ENCODE results near the gene ZNF444.
"Not testable (repeated sequence)": the region's sequence is repeated elsewhere in the genome, so short reads cannot be mapped to it uniquely, and the experiment has no call there.

Gene ZNF444

DNA sequence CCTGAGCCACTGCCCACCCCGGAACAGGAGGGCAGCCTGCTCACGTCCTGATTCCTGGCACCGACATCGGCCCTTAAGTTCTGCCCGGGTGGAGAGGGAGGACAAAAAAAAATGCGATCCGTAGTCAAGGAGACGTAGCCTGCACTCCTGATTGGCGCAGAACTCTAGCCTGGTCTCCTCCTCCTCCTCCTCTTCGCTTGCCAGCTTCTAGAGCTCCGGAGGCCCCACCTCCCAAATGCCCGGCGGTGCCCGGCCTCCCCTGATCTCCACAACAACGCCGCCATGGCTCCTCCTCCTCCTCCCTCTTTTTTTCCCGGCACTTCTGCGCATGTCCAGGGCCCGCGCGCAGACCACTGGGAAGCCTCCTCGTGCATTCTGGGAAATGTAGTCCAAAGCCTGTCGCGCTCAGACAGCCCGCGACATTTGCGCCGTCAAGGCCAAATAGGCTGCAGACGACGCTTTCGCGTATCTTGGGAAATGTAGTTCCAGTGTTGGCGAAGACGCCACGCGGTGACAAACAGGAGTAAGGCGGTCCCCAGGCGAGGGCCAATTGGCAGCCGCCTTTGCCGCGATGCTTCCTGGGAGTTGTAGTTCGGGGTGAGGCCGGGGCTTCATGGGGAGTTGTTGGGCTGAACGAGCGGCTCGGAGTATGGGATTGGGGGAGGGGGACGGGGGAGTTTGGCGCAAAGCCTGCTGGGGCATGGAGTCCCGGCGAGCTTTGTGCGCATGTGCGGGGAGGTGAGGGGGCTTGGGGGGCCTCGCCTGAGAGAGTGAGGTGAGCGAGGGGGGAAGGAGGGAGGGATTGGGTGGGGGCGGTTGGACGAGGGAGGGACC, at the start of gene ZNF444:
Gene ZNF444, plus strand, starts transcription at position 705 of the 834 bp plus-strand sequence. CDS start 5,625 bp downstream, outside the sequence.
- H3K4me3 ChIP-seq = peak within 1 kb of the TSS; percentile 38 to 67 (median 51)
- H3K27ac ChIP-seq = peak within 1 kb of the TSS; percentile 31 to 91 (median 84)

DNA sequence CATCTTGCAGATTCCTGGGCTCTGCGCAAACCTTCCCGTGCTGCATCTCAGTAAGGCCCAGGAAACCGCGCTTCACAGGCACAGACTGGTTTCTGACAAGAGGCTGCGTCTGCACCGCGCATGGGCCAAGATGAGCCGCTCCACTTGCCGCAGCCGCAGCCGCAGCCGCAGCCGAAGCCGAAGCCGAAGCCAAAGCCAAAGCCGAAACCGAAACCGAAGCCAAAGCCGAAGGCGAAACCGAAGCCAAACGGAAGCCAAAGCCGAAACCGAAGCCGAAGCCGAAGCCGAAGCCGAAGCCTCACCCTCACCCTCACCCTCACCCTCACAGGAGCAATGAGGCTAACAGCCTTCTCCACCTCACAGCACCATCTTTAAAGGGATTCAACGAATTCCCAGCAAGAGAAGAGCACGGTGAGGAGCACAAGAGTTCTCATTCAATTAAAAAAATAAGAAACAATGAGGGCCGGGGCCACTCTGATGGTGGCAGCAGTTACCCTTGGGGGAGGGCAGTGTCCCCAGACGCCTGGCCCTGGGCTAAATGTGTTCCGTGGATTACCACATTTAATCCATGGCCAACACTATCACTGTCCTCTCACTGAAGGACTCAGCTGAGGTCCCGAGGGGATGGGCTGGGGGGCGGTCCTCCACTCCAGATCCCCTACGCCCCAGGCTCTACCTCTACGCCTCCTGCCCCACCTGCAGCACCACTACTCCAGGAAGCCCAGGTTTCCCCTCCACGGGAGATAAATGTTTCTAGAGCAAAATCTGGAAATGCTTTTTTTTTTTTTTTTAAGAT, 49.1 kb upstream of the ZNF444 start:
- Histone ChIP-seq H3K27ac (peak overlapping the region in 9 of 21 experiments; percentile 4 to 69 (median 41)), H3K4me3 (peak overlapping the region in 2 of 7 experiments; percentile 16 to 21)

DNA sequence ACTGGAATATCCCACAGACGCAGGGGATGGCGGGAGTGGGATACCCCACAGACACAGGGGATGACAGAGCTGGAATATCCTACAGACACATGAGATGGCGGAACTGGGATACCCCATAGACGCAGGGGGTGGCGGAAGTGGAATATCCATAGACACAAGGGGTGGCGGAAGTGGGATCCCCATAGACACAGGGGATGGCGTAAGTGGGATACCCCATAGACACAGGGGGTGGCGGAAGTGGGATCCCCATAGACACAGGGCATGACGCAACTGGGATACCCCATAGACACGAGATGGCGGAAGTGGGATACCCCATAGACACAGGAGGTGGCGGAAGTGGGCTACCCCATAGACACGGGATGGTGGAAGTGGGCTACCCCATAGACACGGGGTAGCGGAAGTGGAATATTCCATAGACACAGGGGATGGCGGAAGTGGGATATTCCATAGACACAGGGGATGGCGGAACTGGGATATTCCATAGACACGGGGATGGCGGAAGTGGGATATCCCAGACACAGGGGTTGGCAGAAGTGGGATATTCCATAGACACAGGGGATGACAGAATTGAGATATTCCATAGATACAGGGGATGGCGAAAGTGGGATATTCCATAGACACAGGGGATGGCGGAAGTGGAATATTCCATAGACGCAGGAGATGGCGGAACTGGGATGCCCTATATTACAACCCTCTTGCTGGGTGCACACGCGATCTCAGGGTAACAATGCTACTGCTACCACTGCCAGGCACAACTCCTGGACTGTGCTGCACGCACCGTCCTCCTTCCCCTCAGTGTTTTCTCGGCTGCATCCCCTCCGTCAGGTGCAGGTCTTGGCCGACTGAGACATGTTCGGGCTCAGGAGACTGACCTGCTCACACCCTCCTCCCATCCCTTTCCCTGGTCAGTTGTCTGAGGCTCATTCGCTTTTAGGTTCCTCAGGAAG, 48.1 kb upstream of the ZNF444 start:
- no peak overlapping the region for H3K27ac ChIP-seq

DNA sequence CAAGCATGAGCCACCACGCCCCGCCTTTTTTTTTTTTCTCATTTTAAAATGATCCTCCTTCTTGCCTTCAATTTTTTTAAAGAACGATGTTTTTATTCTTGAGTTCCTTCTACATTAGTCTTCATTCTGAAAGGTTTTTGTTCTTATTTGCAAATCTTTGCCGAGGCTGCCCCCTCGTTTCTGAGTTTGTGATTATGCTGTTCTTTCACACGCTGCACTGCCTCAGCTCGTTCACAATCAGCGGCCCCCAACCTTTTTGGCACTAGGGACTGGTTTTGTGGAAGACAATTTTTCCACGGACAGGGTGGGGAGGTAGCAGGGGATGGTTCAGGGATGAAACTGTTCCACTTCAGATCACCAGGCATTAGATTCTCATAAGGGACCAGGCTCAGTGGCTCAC, 46.6 kb upstream of the ZNF444 start:
- no peak overlapping the region for H3K27ac ChIP-seq

More for the DNA sequence above, 48.1 kb upstream of the ZNF444 start:
- no peak overlapping the region for H3K4me3 ChIP-seq

DNA sequence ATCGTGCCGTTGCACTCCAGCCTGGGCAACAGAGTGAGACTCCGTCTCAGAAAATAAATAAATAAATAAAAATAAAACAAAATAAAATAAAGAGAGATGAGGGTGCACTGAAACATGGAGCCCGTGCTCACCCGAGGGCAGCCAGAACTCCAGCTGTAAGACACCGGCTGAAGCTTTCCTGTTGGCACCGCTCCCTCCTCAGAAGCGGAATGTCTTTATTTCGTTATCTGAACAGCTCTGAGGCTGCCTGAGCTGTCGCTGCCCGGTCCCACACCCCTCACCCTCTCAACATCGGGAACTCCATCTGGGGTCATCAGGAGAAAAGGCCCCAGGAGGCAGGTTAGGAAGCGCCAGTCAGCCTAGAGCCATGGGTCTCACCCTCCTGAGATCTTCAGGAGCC, 44.4 kb upstream of the ZNF444 start:
- H3K27ac ChIP-seq = no peak overlapping the region
- H3K4me3 ChIP-seq = no peak overlapping the region

More for the DNA sequence above, 46.6 kb upstream of the ZNF444 start:
- H3K4me3 ChIP-seq = no peak overlapping the region

DNA sequence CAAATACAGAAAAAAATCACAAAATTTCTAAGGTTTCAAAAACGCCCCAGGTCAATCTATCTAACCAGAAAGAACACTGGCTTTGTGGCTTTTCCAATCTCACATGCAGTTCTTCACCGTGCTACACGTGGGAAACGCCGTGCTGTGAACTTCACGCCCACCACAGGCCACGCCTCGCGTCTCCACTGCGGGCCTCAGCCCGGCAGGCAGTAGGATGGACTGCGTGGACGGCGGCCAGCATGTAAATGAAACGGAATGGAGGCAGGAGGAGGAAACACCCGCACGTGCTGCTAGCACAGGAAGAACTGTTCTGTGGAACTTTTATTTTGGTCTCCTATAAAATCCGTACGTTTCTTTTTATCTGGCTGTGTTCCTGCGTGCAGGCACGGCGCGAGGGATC, 43.8 kb upstream of the ZNF444 start:
- Histone ChIP-seq H3K27ac (no peak overlapping the region), H3K4me3 (no peak overlapping the region)

DNA sequence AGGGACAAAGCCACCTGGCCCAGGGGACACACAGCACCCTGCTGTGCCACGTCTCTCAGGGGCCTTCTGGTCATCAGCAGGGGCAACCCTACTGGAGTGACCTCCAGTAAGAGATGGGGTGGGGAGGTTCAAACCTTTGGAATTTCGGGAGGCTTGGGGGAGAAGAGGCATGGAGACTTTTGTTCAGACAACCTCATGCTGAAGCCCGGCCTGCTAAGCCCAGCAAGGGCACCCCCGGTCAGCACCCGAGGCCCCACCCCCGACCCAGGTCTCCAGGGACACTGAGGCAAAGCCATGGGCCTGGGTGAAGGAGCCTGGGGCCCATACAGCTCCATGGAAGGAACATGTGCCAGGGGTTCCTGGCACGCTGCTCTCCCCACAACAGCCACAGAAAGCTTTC, 43.3 kb upstream of the ZNF444 start:
- Histone ChIP-seq H3K27ac (no peak overlapping the region), H3K4me3 (no peak overlapping the region)

DNA sequence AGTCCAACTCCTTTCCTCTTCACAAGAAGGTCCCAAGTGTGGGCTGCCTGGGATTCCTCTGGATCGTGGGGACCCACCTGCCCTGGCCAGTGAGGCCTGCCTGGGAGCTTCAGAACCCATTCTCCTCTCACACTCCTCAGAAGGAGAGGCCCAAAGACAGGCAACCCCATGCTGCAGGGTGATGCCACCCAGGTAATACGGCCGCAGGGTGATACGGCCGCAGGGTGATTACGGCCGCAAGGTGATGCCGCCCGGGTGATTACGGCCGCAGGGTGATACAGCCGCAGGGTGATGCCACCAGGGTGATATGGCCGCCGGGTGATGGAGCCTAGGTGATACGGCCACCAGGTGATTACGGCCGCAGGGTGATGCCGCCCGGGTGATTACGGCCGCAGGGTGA, 42.9 kb upstream of the ZNF444 start:
- H3K27ac ChIP-seq, H3K4me3 ChIP-seq: not testable (repeated sequence)

DNA sequence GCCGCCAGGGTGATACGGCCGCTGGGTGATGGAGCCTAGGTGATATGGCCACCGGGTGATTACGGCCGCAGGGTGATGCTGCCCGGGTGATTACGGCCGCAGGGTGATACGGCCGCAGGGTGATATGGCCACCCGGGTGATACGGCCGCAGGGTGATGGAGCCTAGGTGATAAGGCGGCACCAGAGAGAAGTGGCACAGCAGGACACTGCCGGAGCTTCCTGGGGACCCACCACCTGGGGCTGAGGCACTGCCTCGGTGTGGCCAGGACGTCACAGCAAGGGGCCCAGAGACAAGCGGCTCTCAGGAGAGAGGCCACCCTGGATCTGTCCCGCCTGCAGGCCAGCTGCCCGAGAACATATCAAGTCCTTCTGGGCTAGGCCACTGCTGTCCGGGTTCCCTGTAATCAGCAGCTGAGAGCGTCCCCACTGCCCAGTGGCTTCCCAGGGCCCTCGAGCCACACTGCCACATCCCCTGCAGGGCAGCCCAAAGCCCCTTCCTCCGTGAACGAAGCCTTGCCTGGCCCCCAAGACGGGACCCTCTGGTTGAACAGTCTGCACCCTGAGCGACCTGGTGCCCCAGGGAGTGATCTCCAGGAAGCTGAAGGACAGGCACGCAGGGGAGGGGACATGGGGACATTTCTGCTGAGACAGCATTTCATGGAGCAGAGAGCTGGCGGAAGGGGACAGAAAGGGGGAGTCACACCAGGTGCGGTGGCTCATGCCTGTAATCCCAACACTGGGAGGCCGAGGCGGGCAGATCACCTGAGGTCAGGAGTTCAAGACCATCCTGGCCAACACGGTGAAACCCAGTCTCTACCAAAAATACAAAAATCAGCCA, 42.1 kb upstream of the ZNF444 start:
- no peak overlapping the region for H3K27ac ChIP-seq
- no peak overlapping the region for H3K4me3 ChIP-seq

DNA sequence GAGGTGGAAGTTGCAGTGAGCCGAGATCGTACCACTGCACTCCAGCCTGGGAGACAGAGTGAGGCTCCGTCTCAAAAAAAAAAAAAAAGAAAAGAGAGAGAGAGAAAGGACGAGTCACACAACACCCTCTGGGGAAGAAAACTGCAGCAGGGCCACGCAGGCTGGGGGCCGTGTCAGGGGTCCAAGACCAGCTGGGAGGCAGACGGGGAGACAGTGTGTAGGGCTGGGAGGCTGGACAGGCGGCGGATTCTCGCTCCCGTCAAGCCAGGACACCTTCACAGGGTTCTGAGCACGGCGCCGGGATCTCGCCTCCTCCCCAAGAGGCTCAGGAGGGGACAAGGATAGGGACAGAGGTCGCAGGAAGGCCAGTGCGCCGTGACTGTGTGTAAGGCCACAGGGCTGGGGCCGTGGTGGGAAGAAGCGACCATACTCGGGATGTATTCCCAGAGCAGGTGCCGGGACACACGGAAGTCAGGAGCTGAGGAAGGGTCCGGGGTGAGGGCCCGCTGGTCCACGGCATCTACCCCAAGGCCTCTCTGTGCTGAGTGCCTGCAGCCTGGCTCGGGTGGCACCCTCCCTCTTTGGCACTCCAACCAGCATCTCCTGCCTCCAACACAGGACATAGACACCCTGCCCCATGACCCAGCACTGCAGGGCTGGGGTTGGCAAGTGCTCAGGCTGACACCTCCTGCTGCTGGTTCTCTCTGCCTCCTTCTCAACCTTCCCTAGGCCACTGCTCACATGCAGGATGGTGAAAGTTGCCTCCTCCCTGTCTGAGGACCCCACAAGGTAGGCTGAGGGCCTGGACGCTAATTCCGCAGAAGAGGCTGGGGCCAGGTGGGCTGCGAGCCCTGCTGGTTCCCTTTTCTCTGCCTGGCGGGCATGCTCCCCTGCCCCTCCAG, 41.2 kb upstream of the ZNF444 start:
- no peak overlapping the region for H3K27ac ChIP-seq
- H3K4me3 ChIP-seq = no peak overlapping the region

DNA sequence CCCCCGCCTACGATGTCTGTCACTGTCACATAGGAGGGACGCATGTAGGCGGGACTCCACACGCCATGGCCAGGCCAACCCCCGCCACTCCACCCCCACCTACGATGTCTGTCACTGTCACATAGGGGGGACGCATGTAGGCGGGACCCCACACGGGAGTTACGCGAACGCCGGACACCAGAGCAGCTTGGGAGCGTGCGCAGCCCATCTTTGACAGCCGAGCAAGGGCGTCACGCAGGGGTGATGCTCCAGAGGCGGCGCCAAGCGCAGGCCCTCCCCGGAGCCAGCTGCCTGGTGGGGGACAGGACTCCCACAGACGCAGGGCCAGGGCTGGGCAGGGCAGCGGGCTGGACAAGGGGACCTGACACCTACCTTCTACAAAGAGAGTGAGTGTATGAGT, 40.0 kb upstream of the ZNF444 start:
- no peak overlapping the region for H3K27ac ChIP-seq

DNA sequence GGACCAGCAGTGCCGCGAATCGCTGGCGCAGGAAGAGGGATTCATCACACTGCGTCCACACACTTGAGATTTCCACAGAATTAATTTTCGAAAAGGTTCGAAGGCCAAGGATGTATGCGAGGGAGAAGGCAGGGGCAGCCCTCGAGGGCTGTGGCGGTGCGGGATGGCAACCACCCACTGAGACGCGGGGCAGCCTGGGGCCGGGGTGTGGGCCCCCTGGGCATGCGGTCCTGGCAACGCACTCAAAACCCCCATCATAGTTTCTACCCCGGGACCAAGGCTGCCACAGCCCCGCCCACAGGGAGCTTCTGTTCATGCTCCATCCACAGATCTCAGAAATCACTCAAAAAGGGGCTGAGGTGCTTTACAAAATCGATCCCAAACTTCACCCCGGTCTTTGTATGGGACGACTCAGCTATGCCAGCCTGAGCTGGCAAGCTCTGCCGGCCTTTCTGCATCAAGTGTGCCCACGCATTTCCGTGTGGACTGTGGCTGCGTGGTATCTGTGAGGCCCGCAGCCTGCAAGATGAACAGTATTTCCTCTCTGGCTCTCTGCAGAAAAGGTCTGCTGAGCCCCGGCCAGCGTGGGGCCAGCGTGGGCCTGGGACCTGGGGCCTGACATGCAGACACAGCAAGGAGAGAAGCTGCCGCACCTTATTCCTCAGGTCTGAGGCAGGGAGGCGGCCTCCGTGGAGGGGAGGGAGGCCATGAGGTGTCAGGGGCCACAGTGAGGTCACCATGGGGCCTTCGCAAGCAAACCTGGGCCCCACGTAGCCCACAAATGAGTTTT, 39.1 kb upstream of the ZNF444 start:
- no peak overlapping the region for H3K27ac ChIP-seq
- H3K4me3 ChIP-seq = no peak overlapping the region

More for the DNA sequence above, 40.0 kb upstream of the ZNF444 start:
- no peak overlapping the region for H3K4me3 ChIP-seq

DNA sequence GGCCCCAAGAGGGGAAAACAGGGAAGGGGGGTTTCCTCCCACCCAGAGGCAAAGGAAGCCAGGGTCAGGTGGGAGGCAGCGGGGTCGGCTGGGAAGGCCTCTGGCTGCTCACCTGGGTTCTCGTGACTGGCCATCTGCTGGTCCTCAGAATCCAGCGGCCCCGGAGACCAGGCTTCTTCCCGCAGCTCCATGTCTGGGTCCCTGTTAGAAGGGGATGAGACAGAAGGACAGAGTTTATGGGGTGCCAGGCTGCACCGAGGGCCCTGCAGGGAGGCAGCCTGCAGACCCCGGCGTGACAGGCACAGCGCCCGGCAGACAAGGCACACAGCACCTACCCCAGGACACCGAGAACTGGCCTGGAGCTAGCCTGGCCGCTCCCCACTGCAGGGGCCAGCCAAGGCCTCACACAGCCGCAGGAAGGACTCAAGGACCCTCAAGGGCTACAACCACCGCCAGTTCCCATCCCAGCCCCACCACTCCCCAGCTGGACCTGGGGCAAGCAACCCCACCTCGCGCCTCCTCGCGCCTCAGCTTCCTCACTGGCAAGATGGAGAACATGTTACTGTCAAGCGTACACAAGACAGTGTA, 38.0 kb upstream of the ZNF444 start:
- H3K27ac ChIP-seq = no peak overlapping the region

DNA sequence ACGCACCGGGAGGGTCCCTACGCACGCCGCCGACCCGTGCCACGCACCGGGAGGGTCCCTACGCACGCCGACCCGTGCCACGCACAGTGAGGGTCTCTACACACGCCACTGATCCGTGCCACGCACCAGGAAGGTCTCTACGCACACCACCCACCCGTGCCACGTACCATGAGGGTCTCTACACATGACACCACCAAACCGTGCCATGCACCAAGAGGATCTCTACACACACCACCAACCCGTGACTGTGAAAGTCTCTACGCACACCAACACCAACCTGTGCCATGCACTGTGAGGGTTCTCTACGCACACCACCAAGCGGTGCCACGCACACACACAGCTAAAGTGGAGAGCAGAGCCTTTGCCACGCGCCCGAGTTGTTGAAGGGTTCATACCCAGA, 36.7 kb upstream of the ZNF444 start:
- H3K4me3 ChIP-seq = no peak overlapping the region
- no peak overlapping the region for H3K27ac ChIP-seq

More for the DNA sequence above, 38.0 kb upstream of the ZNF444 start:
- H3K4me3 ChIP-seq = no peak overlapping the region

DNA sequence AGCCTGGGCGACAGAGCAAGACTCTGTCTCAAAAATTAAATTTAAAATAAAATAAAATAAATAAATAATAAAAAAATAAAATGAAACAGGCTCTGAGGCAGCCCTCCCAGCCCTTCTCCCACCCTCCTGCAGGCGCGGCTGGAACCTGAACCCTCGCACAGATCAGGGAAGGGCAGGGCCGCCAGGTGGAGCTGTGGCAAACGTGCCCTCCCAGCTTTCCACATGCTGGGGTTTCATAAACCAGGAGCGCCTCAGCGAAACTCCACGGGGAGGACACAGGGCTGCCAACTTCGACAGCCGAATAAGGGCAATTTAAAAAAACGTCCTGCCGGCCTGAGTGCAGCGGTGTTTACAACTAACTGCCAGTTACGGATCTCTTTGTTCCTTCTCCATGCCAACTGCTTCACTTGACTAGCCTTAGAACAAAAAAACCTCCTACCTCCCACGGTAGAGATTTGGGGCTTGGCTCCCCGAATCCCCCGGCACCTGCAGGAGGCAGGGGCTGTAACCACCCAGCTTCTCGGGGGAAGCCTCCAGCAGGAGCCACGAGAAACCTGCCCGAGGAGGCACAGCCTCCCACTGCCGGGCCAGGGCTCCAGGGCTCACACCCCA, 35.9 kb upstream of the ZNF444 start:
- H3K27ac ChIP-seq = peak overlapping the region in 6 of 21 experiments; percentile 34 to 56 (median 38)
- no peak overlapping the region for H3K4me3 ChIP-seq

DNA sequence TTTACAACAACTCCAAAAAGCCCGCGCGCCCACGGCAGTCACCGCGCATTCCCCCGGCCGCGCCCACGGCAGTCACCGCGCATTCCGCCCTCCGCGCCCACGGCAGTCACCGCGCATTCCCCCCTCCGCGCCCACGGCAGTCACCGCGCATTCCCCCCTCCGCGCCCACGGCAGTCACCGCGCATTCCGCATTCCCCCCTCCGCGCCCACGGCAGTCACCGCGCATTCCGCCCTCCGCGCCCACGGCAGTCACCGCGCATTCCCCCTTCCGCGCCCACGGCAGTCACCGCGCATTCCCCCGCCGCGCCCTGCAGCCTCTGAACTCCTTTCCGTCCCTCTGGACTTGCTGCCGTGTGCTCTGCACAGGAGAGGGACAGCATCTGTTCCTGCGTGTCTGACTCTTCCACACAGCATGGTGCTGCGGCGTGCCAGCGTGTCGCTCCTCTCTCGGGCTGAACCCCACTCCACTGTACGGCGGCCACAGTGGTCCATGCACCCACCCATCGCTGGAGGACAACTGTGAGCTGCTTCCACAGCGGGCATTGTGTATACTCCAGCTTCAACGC, 35.2 kb upstream of the ZNF444 start:
- peak overlapping the region in 1 of 21 experiments; percentile 44 for H3K27ac ChIP-seq
- H3K4me3 ChIP-seq = not testable (repeated sequence)

Data from skin epidermis (tissue), 12 donors.